ENCODE data around the gene PLPP4.

PLPP4 gene

GRCh38 chr10:120456626-120457430 is at the start of gene PLPP4:
PLPP4 (plus strand) TSS chr10:120457227; CDS start chr10:120457306, 79 bp downstream.
- DNase-seq (ENCODE audit: insufficient read length, low spot score) (no peak), FAIRE-seq (no peak)

DNA sequence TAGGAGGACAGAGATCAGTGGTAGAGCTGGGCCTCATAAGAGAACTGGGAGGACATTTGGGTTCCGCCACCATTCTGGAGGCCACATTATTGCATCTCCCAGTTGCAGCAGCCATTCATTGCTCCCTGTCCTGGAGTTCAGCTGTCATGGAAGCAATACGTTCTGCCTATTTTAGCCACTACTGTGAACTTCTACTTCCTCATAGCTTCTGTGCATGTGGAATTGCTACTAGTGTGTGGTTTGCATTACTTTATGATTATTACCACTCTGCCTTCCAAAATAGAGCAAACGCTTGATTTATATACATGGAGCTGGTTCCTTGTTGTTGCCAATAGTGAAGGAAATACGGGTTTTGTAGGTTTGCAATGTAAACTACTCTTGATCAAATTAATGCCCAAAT is 47.2 kb upstream of the PLPP4 start:
- DNase-seq (ENCODE audit: insufficient read length, low spot score) = no peak
- FAIRE-seq = no peak

DNA sequence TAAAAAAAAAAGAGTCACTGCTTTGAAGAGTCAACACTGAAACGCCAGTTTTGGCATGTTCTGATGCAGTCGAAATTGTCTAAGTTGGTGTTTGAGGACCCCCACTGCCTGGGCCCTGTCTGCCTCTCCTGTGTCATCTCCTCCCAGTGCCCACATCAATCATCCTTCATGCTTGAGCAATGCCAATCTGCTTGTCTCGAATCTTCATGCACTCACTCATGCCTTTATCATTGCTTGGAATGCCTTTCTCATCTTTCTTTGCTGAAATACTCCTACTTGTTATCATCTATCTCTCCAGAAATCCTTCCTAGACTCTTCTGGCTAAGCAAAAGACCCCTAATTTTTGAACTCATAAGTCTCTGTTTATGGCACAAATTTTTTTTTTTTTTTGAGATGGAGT is 42.1 kb upstream of the PLPP4 start:
- FAIRE-seq = no peak

DNA sequence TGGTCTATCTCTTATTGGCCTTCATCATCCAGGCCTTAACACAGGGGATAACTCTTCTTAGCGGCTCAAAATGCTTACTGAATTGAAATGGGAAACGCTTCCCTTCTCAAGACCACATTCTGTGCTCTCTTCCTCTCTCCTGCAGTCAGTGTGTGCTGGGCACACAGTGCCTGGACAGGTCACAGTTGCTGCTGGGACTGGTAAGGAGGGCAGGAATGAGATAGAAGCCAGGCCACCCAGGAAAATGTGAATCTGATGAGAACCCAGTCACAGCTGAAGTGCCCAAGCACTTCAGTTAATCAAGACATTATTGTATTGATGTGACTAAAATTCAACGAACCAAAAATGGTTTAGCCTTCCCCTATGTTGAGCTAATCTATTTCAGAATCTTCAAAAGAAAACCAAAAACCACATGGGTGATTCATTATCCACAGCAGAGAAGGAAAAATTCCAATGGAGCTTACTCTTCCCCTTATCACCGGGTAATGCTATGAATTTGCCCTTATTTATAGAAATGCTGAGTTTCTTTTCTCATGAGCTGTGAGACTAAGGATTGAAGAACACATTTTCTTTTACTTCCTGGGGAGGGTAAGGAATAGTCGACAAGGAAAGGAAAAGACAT is 41.2 kb upstream of the PLPP4 start:
- DNase-seq (ENCODE audit: insufficient read length, low spot score) = no peak
- FAIRE-seq = no peak

More for the DNA sequence above, 42.1 kb upstream of the PLPP4 start:
- DNase-seq (ENCODE audit: insufficient read length, low spot score) = no peak

GRCh38 chr10:120420421-120420820 is 36.6 kb upstream of the PLPP4 start:
- no peak for FAIRE-seq
- DNase-seq (ENCODE audit: insufficient read length, low spot score) = no peak

GRCh38 chr10:120421250-120421649 is 35.8 kb upstream of the PLPP4 start:
- DNase-seq (ENCODE audit: insufficient read length, low spot score) = no peak
- no peak for FAIRE-seq

DNA sequence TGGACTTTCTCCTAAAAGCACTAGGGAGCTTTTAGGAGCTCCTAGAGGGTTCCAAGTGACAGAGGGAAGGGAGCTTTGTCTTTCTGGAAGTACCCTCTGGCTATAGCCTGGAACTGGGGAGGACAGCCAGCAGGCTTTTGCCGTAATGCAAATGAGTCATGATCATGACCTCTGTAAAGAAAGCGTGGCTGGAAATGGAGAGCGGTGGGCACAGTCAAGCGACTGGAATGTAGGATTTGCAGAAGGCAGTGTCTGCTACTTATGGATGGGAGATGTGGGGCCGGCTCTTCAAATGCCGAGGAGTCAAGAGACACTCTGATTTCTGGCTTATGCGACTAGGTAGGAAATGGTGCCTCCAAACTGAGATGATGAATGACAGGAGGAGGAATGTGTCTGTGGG is 34.6 kb upstream of the PLPP4 start:
- FAIRE-seq = no peak
- no peak for DNase-seq (ENCODE audit: insufficient read length, low spot score)

- peak; percentile 40 for DNase-seq (ENCODE audit: insufficient read length, low spot score)
- peak; percentile 79 for FAIRE-seq
These were observed 33.4 kb upstream of the PLPP4 start for GRCh38 chr10:120423431-120424197.

DNA sequence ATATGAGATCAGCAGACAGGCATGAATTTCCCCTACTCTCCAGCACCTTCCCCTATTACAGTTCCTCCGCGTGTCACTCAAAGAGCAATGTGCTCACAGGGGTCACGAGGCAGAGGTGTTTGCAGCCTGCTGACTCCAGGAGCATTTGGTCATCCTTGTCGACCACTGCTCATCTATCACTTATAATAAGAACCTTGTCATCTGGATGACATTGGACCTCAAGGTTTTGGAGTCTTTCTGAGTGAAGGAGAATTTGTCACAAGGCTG is 32.9 kb upstream of the PLPP4 start:
- no peak for DNase-seq (ENCODE audit: insufficient read length, low spot score)
- FAIRE-seq = no peak

GRCh38 chr10:120426306-120426705 is 30.7 kb upstream of the PLPP4 start:
- FAIRE-seq (no peak), DNase-seq (ENCODE audit: insufficient read length, low spot score) (no peak)

DNA sequence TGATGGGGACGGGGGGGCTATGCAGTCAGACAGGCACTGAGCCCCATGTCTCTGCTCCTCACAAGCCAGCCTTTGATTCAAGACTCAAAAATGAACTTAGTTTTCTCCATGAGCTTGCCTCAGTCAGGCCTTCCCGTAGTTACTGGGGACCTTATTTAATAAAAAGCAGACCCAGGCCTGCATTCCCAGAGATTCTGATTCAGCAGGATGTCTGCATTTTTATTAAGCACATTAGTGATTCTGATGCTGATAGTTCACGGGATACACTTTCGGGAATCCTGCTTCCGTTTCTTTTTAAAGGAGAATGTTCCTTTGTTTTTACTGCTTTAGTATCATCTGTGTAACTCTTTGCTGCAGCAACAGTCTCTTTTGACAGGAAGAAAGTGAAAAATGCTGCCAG is 28.3 kb upstream of the PLPP4 start:
- DNase-seq (ENCODE audit: insufficient read length, low spot score) (no peak), FAIRE-seq (no peak)

GRCh38 chr10:120429395-120429794 is 27.6 kb upstream of the PLPP4 start:
- FAIRE-seq (no peak), DNase-seq (ENCODE audit: insufficient read length, low spot score) (no peak)

DNA sequence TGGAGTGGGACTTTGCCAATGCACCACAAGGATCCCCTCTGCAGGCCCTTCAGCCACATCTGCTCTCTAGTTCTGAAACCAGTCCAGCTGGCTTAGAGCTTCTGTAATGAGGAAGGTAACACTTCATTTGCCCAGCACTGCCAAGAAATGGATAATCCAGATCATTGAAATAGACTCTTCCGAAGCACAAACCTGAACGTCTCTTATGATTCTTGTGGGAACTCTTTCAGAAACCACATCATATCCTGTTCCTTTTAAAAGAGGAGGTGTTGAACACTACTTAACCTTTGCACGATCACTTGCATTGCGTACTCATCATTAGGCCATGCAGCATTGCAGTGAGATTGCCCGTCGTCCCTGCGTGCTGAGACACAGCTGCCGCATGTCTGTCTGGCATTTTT is 25.8 kb upstream of the PLPP4 start:
- FAIRE-seq = no peak
- DNase-seq (ENCODE audit: insufficient read length, low spot score) = no peak

DNA sequence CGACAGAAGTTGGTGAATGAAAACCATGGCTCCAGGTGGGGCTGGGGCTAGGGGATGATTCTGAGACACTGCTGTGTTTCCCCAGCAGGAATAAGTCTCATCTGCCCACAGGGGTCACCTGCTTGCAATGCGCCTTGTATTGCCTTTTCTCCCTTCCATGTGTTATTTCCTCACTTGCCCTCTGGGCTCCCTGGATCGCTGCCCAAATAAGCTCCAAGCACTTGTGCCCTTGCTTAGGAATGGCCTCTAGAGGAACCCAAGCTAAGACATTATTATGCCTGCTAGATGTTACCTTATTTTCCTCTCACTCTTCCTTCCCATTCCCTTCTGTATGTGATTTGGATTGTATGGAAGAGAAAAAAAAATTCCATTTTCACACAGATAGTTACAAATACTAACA is 24.8 kb upstream of the PLPP4 start:
- no peak for DNase-seq (ENCODE audit: insufficient read length, low spot score)
- no peak for FAIRE-seq

DNA sequence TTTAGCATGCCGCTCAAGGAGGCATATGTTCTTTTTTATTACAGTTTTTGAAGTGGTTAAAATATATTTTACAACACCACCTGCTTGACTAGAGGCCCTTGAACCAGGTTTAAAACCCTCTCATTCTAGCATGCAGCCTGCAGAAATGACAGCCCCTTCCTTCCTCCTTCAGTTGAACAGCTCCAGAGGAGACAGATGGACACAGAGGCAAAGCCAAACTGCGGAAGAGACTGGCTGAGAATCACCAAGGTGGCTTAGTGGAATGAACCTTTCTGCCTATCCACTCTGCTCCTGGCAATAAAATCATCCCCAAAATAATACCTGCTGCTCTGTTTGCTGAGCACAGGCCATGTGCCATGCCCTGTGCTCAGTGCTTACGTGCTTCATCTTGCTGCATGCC is 23.9 kb upstream of the PLPP4 start:
- no peak for FAIRE-seq
- DNase-seq (ENCODE audit: insufficient read length, low spot score) = no peak

DNA sequence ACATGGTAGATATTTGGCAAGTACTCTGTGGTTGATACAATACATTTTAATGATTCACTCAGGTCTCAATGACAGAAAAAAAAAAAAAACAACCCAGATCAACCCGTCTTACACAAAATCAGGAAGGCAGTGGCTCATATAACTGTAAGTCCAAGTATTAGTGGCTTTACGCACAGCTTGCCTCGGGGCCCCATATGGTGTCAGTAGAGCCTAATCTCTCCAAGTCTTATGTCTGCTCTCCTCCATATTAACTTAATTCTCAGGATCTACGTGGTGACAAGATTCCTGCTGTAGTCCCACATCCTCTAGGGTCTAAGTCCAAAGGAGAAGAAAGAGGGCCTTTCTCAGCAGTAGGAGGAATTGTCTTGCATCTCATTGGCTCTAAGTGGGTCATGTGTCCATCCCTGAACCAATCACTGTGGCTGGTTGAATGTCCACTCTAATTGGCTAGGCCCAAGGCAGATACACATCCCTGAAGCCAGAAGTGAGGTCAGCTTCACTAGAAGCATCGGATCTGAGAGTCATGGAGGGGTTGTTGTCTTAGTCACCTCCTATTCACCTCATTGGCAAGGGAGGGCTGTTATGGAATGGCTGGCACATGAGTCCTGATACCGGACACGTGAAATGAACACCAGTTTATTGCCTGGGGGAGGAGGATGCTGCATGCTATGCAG is 20.5 kb upstream of the PLPP4 start:
- DNase-seq (ENCODE audit: insufficient read length, low spot score) = no peak
- FAIRE-seq = no peak

DNA sequence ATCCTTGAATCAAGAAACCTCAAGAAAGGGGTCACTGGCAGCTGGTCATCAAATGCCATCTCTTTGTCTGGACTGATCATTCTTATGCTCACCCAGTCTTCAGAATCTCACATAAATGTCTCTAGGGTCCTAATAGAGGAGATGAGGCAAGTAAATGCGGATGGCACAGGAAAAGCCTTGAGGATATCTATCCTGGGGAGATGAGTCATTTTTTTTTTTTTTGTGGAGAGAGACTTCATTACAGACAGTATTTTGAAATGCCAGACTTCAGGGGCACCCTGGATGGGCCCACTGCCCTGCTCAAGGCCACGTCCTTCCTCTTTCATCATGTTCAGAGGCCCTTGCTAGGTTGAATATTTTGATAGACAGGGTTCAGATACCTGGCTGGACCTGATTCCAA is 19.5 kb upstream of the PLPP4 start:
- FAIRE-seq (no peak), DNase-seq (ENCODE audit: insufficient read length, low spot score) (no peak)

DNA sequence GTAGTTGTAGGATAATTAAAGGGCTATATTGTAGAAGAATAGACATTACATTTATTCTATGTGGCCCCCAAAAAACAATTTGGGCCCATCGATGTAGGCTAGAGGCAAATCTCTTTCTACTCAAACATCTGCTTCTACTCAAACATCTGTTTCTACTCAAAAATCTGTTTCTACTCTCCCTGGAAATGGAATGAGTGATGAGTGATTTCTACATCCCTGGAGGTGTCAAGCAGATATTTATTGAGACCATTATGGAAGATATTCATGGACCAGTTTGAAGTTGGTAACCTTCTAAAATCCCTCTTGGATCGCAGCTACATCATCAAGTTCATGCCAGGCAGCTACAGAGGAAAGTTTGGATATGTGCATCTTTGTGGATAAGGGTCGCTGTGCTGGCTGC is 5.1 kb upstream of the PLPP4 start:
- FAIRE-seq (no peak), DNase-seq (ENCODE audit: insufficient read length, low spot score) (no peak)

DNA sequence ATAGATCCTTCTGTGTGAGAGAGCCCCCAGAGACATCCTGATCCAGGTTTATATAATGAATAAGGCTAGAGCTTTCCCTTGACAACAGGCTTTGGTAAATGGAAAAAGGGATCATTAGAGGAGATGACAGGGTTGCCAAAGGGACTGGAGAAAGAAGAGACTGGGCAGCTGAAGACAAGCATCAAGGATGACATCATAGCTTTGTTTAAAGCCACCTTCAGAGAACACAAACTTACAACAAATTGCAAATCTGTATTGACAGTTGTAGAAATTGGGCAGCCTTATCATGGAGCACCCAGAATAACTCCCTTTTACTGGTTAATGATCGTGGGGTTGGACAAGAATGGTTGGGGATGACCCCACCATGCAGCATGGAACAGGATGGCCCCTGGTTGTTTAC is 3.7 kb upstream of the PLPP4 start:
- no peak for FAIRE-seq
- DNase-seq (ENCODE audit: insufficient read length, low spot score) = no peak

DNA sequence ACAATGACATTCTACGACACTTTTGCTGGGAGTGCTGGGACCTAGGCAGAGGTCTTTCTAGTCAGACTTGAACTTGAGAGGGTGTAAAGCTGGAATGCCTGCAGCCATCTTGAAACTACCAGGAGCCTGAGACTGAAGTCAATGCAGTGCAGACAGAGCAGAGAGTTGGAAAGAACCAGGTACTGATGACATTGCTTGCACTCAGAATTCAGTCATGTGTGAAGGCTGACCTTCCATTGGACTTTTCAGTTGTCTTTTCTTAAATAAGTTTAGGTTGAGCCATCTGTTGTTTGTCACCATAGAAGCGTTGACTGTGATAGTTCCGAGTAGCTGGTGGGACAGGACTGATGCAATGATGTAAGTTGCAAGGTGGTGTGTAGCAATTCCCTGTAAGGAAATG is 3.1 kb upstream of the PLPP4 start:
- no peak for FAIRE-seq

DNA sequence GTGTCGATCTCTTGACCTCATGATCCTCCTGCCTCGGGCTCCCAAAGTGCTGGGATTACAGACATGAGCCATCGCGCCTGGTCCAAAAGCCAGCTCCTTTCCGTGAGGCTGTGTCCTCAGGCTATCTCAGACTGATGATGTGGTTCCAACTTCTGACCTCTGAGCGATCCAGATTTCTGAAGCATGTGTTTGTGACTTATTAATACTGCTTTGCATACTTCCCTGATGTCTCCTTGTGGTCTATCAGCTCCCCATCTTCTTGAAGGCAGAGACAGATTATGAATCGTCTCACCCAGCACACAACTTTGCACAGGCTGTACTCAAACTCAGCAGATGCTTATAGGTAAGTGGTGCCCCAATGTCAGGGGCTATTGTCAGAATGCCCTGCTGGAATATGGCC is 2.0 kb upstream of the PLPP4 start:
- FAIRE-seq = no peak
- DNase-seq (ENCODE audit: insufficient read length, low spot score) = no peak

More for the DNA sequence above, 3.1 kb upstream of the PLPP4 start:
- DNase-seq (ENCODE audit: insufficient read length, low spot score) = no peak

Measured in GM19239 (cell line).